ENCODE results near the gene MAX. TPM values are rescaled to one million over a fixed set of nuclear protein-coding genes. Genes with fewer than 3 reads are reported as not detected.

Gene MAX
- total RNA-seq, 1 donor = 57.9 TPM

DNA sequence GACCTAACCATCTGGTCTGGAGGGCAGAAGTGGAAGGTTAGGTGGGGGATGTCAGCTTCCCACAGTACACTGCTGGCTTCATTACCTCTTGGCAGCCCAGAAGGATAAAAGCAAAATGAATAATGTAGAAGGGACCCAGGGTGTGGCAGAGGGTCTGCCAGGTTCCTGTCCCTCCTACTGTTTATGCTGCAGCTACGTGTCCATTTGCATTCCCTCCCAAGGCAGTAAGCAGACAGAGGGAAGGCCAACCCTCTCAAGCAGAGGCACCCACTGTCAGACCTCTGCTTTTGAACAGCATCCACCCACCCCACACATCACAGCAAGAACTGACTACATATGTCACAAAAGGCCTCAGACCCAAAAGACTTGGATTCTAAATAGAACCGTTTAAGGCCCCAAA lies 19.4 kb downstream of the MAX start:
- TF ChIP-seq, protein P1, sequence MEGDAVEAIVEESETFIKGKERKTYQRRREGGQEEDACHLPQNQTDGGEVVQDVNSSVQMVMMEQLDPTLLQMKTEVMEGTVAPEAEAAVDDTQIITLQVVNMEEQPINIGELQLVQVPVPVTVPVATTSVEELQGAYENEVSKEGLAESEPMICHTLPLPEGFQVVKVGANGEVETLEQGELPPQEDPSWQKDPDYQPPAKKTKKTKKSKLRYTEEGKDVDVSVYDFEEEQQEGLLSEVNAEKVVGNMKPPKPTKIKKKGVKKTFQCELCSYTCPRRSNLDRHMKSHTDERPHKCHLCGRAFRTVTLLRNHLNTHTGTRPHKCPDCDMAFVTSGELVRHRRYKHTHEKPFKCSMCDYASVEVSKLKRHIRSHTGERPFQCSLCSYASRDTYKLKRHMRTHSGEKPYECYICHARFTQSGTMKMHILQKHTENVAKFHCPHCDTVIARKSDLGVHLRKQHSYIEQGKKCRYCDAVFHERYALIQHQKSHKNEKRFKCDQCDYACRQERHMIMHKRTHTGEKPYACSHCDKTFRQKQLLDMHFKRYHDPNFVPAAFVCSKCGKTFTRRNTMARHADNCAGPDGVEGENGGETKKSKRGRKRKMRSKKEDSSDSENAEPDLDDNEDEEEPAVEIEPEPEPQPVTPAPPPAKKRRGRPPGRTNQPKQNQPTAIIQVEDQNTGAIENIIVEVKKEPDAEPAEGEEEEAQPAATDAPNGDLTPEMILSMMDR (IDR thresholded peaks at IDR 0.05; ENCODE audit: insufficient read depth, low read depth, low read length) = no peak

GRCh38 chr14:65080960-65081747 lies 21.2 kb downstream of the MAX start:
- no peak overlapping the region for H3K4me3 ChIP-seq (ENCODE audit: low read depth, low read length)
- TF ChIP-seq, protein P1 (IDR thresholded peaks at IDR 0.05; ENCODE audit: insufficient read depth, low read depth, low read length) = no peak
- DNase-seq (ENCODE audit: low read depth) = peak; percentile 89

More for the DNA sequence above, 19.4 kb downstream of the MAX start:
- DNase-seq (ENCODE audit: low read depth) = no peak
- no peak overlapping the region for H3K4me3 ChIP-seq (ENCODE audit: low read depth, low read length)

DNA sequence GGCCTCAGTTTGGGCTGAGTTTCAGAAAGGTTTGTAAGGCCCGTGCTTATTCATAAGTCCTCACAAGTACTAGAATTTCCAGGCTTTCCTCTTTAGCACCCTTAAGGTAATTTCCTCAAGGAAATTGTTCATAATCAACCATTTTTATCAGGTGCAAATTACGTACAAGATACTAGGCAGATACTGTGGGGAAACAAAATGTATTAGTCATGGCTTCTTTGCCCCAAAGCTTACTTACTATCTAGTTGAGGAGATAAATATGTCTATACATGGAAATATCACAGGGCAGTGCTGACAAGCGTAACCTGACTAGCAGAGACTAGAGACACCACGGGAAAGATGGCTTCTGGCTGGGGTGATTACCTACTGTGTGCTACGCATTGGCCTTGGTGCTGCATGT lies 22.5 kb downstream of the MAX start:
- H3K4me3 ChIP-seq (ENCODE audit: low read depth, low read length) = no peak overlapping the region
- TF ChIP-seq, protein P1 (IDR thresholded peaks at IDR 0.05; ENCODE audit: insufficient read depth, low read depth, low read length) = no peak
- peak; percentile 44 for DNase-seq (ENCODE audit: low read depth)

GRCh38 chr14:65079201-65079600 lies 23.1 kb downstream of the MAX start:
- H3K4me3 ChIP-seq (ENCODE audit: low read depth, low read length) = no peak overlapping the region
- DNase-seq (ENCODE audit: low read depth) = peak; percentile 5
- TF ChIP-seq, protein P1 (IDR thresholded peaks at IDR 0.05; ENCODE audit: insufficient read depth, low read depth, low read length) = no peak

DNA sequence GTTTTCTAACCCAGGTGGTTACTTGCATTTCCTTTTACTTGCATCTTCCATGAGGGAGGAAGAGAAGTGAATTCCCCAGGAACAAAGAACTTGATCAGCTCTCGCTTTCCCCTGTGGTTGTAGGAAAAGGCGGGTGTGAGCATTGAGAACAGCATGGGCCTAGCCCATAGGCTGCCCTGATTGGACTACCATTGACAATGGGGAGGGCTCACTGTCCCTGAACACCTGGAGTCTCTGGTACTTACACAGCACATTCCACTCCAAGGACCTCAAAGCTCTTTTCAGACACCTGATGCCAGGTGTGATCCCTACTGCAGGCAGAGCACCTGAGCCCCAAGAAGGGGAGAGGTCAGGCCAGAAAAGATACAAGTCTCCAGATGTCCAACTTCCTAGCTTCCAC lies 25.0 kb downstream of the MAX start:
- no peak for DNase-seq (ENCODE audit: low read depth)
- no peak overlapping the region for H3K4me3 ChIP-seq (ENCODE audit: low read depth, low read length)
- TF ChIP-seq, protein P1 (IDR thresholded peaks at IDR 0.05; ENCODE audit: insufficient read depth, low read depth, low read length) = no peak

DNA sequence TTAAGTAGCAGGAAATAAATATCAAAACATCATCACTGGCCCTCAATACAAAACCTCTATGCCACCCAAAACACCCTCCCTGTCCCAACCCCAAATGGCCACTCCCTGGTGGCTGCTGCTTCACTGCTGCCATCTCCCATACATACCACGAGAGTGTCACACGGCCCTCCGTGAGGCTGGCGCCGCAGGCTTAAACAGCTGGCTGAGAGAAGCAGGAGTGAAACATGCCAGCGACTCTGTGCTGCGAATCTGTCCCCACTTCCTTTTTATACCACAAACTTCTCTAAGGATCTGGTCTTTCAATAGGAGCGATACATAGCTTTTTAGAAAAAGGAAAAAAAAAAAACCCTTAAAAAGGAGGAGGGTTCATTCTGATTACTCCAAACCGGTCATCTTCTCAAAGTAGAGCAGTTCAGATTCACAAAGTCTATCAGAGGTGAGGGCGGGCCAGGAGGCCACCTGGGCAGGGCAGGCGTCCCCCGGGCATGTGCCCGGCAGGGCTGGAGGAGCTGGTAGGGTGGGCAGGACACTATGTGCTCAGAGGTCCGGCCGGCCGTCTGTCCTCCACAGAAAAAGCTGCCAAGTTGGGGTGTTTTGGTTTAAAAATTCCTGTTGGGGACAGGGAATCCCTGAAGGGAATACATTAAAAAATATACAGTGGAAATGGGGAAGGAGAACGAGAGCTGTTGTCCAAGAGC lies 26.5 kb downstream of the MAX start:
- DNase-seq (ENCODE audit: low read depth) = no peak
- TF ChIP-seq, protein P1 (IDR thresholded peaks at IDR 0.05; ENCODE audit: insufficient read depth, low read depth, low read length) = no peak

More for the DNA sequence above, 26.5 kb downstream of the MAX start:
- no peak overlapping the region for H3K4me3 ChIP-seq (ENCODE audit: low read depth, low read length)
